Astrocyte (in vitro differentiated cells and primary cell): ENCODE results near the gene DOCK2. TPM values are rescaled to one million over a fixed set of nuclear protein-coding genes. Genes with fewer than 3 reads are reported as not detected.
A peak's percentile ranks its signal among the peaks of the same experiment; 100 is the strongest.

ENCODE experiments used
- DNase-seq: peaks from one replicate; pipeline ENCODE4 v3.0.0-alpha.2; 2010; ENCODE audit warnings: low read depth
- FAIRE-seq: peaks from 2 replicates; lab custom pipeline; 2011; peaks lifted over from hg19 to GRCh38; lab: Jason Lieb, UNC
- H2AFZ ChIP-seq: 2 replicates; pipeline ENCODE4 v1.6.0; 2012; ENCODE audit warnings: low read depth, low read length, inconsistent platforms
- H3K27ac ChIP-seq: 2 replicates; pipeline ENCODE4 v1.5.1; 2011; ENCODE audit warnings: low read depth, low read length, inconsistent platforms
- H3K27me3 ChIP-seq: 2 replicates; pipeline ENCODE4 v1.6.0; 2011; ENCODE audit warnings: low read length, inconsistent platforms; ENCODE audit not compliant: insufficient read depth
- H3K36me3 ChIP-seq: 2 replicates; pipeline ENCODE4 v1.5.1; 2011; ENCODE audit warnings: low read length, inconsistent platforms; ENCODE audit not compliant: insufficient read depth
- H3K4me1 ChIP-seq: 2 replicates; pipeline ENCODE4 v1.5.1; 2011; ENCODE audit warnings: low read length, inconsistent platforms; ENCODE audit not compliant: insufficient read depth
- H3K4me2 ChIP-seq: 2 replicates; pipeline ENCODE4 v1.6.0; 2012; ENCODE audit warnings: low read length, inconsistent platforms
- H3K4me3 ChIP-seq: 2 replicates; pipeline ENCODE4 v1.5.1; 2011; ENCODE audit warnings: low read depth, mild to moderate bottlenecking, low read length, inconsistent platforms; ENCODE audit not compliant: insufficient read depth
- H3K79me2 ChIP-seq: 2 replicates; pipeline ENCODE4 v1.6.0; 2012; ENCODE audit warnings: mild to moderate bottlenecking, low read length, inconsistent platforms; ENCODE audit not compliant: insufficient read depth
- H3K9ac ChIP-seq: 2 replicates; pipeline ENCODE4 v1.6.0; 2012; ENCODE audit warnings: mild to moderate bottlenecking, low read length, inconsistent platforms
- H3K9me3 ChIP-seq: 2 replicates; pipeline ENCODE4 v1.5.1; 2012; ENCODE audit warnings: low read depth, mild to moderate bottlenecking, low read length, inconsistent platforms; ENCODE audit not compliant: insufficient read depth
- H4K20me1 ChIP-seq: 2 replicates; pipeline ENCODE4 v1.6.0; 2012; ENCODE audit warnings: low read length, inconsistent platforms; ENCODE audit not compliant: insufficient read depth
- H3K27ac Mint-ChIP-seq: one replicate; pipeline ENCODE4 v1.8.0; 2021; ENCODE audit warnings: mild to moderate bottlenecking, mixed read lengths; ENCODE audit not compliant: unreplicated experiment
- H3K27me3 Mint-ChIP-seq: one replicate; pipeline ENCODE4 v1.8.0; 2021; ENCODE audit warnings: low read depth, mixed read lengths; ENCODE audit not compliant: unreplicated experiment
- H3K36me3 Mint-ChIP-seq: one replicate; pipeline ENCODE4 v1.8.0; 2021; ENCODE audit warnings: low read depth, mixed read lengths; ENCODE audit not compliant: unreplicated experiment
- H3K4me1 Mint-ChIP-seq: one replicate; pipeline ENCODE4 v1.8.0; 2021; ENCODE audit warnings: low read depth, mixed read lengths; ENCODE audit not compliant: unreplicated experiment
- H3K4me3 Mint-ChIP-seq: one replicate; pipeline ENCODE4 v1.8.0; 2021; ENCODE audit warnings: mild to moderate bottlenecking, moderate library complexity, mixed read lengths; ENCODE audit not compliant: unreplicated experiment
- H3K9me3 Mint-ChIP-seq: one replicate; pipeline ENCODE4 v1.8.0; 2021; ENCODE audit warnings: mild to moderate bottlenecking, mixed read lengths; ENCODE audit not compliant: unreplicated experiment
- EZH2 ChIP-seq: IDR thresholded peaks from 2 replicates; pipeline ENCODE4 v1.6.1; 2012; ENCODE audit warnings: mild to moderate bottlenecking, low read length, inconsistent platforms; ENCODE audit not compliant: insufficient read depth
- total RNA-seq: library from RNA; stranded (reverse); gene quantifications from 2 replicates; pipeline ENCODE4 v1.2.1, GENCODE V29; 2021
- TF ChIP-seq, protein P1 (sequence below): IDR thresholded peaks from 2 replicates; pipeline ENCODE4 v1.5.1; 2011; ENCODE audit warnings: low read depth, mild to moderate bottlenecking, inconsistent platforms, low read length, moderate library complexity; ENCODE audit not compliant: insufficient read depth

The DOCK2 gene
- total RNA-seq, 1 donor from 2014 or later: 0.66 TPM

DNA sequence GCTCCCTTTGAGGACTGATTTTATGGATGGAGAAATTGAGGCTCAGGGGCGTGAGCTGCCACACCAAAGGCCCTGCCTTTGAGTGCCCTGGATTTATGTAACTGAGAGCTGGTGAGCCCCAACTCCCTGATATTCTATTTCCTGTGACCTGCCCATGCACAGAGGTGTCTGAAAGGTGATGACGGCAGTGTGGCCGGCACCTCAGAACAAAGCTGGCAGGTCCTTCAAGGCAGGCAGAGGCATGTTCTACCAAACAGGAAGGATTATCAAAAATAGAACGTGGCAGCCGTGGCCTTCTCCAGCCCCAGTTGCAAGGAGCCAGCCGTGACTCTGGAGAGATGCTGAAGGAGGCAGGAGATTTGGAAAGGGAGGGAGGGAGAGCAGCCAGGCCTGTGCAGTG, 307.0 kb downstream of the DOCK2 start:
- Mint-ChIP-seq H3K36me3 (no peaks in the 10 kb centered on the region), H3K4me1 (peaks cover 12% of the 10 kb centered on the region), H3K27me3 (peaks cover 7% of the 10 kb centered on the region), H3K9me3 (peaks cover 6% of the 10 kb centered on the region), H3K27ac (no peak overlapping the region), H3K4me3 (no peak overlapping the region)
- Histone ChIP-seq H3K36me3 (peaks cover 6% of the 10 kb centered on the region), H3K79me2 (peaks cover 70% of the 10 kb centered on the region), H2AFZ (no peak overlapping the region), H3K4me1 (peaks cover 27% of the 10 kb centered on the region), H3K4me2 (no peak overlapping the region), H3K9me3 (no peaks in the 10 kb centered on the region), H3K9ac (no peak overlapping the region), H3K4me3 (no peak overlapping the region), H4K20me1 (no peaks in the 10 kb centered on the region), H3K27ac (no peak overlapping the region), H3K27me3 (no peaks in the 10 kb centered on the region)
- TF ChIP-seq, protein P1, sequence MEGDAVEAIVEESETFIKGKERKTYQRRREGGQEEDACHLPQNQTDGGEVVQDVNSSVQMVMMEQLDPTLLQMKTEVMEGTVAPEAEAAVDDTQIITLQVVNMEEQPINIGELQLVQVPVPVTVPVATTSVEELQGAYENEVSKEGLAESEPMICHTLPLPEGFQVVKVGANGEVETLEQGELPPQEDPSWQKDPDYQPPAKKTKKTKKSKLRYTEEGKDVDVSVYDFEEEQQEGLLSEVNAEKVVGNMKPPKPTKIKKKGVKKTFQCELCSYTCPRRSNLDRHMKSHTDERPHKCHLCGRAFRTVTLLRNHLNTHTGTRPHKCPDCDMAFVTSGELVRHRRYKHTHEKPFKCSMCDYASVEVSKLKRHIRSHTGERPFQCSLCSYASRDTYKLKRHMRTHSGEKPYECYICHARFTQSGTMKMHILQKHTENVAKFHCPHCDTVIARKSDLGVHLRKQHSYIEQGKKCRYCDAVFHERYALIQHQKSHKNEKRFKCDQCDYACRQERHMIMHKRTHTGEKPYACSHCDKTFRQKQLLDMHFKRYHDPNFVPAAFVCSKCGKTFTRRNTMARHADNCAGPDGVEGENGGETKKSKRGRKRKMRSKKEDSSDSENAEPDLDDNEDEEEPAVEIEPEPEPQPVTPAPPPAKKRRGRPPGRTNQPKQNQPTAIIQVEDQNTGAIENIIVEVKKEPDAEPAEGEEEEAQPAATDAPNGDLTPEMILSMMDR: no peak
- TF ChIP-seq EZH2: no peak
- FAIRE-seq: no peak
- no peak for DNase-seq

GRCh38 chr5:169944922-169945680, 308.0 kb downstream of the DOCK2 start:
- Histone ChIP-seq H3K9me3 (no peaks in the 10 kb centered on the region), H4K20me1 (no peaks in the 10 kb centered on the region), H3K4me3 (no peak overlapping the region), H3K9ac (peak overlapping the region; percentile 57), H3K79me2 (peaks cover 76% of the 10 kb centered on the region), H2AFZ (peak overlapping the region; percentile 30), H3K36me3 (peaks cover 9% of the 10 kb centered on the region), H3K4me2 (peak overlapping the region; percentile 69), H3K27ac (peak overlapping the region; percentile 78), H3K4me1 (peaks cover 27% of the 10 kb centered on the region), H3K27me3 (no peaks in the 10 kb centered on the region)
- DNase-seq: no peak
- Mint-ChIP-seq H3K27me3 (peaks cover 14% of the 10 kb centered on the region), H3K4me3 (no peak overlapping the region), H3K27ac (no peak overlapping the region), H3K9me3 (peaks cover 6% of the 10 kb centered on the region), H3K4me1 (peaks cover 12% of the 10 kb centered on the region), H3K36me3 (no peaks in the 10 kb centered on the region)
- TF ChIP-seq, protein P1: no peak
- no peak for TF ChIP-seq EZH2
- FAIRE-seq: no peak

- H3K9me3 ChIP-seq: no peaks in the 10 kb centered on the region
- Mint-ChIP-seq H3K9me3 (peaks cover 6% of the 10 kb centered on the region), H3K27me3 (peaks cover 14% of the 10 kb centered on the region), H3K4me3 (no peak overlapping the region), H3K4me1 (peaks cover 12% of the 10 kb centered on the region), H3K36me3 (no peaks in the 10 kb centered on the region), H3K27ac (peak overlapping the region; percentile 88)
- DNase-seq: peak; percentile 92
- H3K36me3 ChIP-seq: peaks cover 9% of the 10 kb centered on the region
- no peaks in the 10 kb centered on the region for H4K20me1 ChIP-seq
- peak overlapping the region; percentile 78 for H3K27ac ChIP-seq
- H3K4me3 ChIP-seq: no peak overlapping the region
- peaks cover 27% of the 10 kb centered on the region for H3K4me1 ChIP-seq
- peak overlapping the region; percentile 30 for H2AFZ ChIP-seq
- peak overlapping the region; percentile 57 for H3K9ac ChIP-seq
- FAIRE-seq: peak; percentile 71
- peaks cover 81% of the 10 kb centered on the region for H3K79me2 ChIP-seq
- TF ChIP-seq, protein P1: no peak
- TF ChIP-seq EZH2: no peak
- H3K27me3 ChIP-seq: no peaks in the 10 kb centered on the region
- H3K4me2 ChIP-seq: peak overlapping the region; percentile 69
Observed at GRCh38 chr5:169945831-169946261, 308.8 kb downstream of the DOCK2 start.
